Small intestine (tissue), 7 donors: ENCODE results near the gene CHST9. TPM values are rescaled to one million over a fixed set of nuclear protein-coding genes. Genes with fewer than 3 reads are reported as not detected.

Experiments
- DNase-seq, 2 donors: peaks; one replicate each; pipeline versions ENCODE4 v3.0.0 to v3.0.0-alpha.2; 2013
- FAIRE-seq: peaks from 2 replicates; lab custom pipeline; 2012; peaks lifted over from hg19 to GRCh38; lab: Jason Lieb, UNC
- H3K27ac ChIP-seq, 3 donors: one replicate each; pipeline ENCODE4 v1.5.1; 2013; ENCODE audit warnings: low read length in 2 of 3, mild to moderate bottlenecking in 2 of 3, control low read depth in 1 of 3, inconsistent platforms in 1 of 3, low read depth in 1 of 3, moderate library complexity in 1 of 3
- H3K27me3 ChIP-seq, 3 donors: one replicate each; pipeline ENCODE4 v1.6.1; 2013; ENCODE audit warnings: low read length in 3 of 3, inconsistent platforms in 1 of 3; ENCODE audit not compliant: control insufficient read depth in 3 of 3, insufficient read depth in 3 of 3
- H3K36me3 ChIP-seq, 3 donors: one replicate each; pipeline ENCODE4 v1.6.1; 2013; ENCODE audit warnings: low read length in 3 of 3, inconsistent platforms in 1 of 3, low read depth in 1 of 3, mild to moderate bottlenecking in 1 of 3, moderate library complexity in 1 of 3; ENCODE audit not compliant: control insufficient read depth in 3 of 3, insufficient read depth in 2 of 3
- H3K4me1 ChIP-seq, 3 donors: one replicate each; pipeline ENCODE4 v1.6.1; 2013; ENCODE audit warnings: low read length in 2 of 3, inconsistent platforms in 1 of 3, low read depth in 1 of 3, mild to moderate bottlenecking in 1 of 3, moderate library complexity in 1 of 3; ENCODE audit not compliant: control insufficient read depth in 3 of 3, insufficient read depth in 2 of 3
- H3K4me3 ChIP-seq, 3 donors: one replicate each; pipeline ENCODE4 v1.5.1; 2013; ENCODE audit warnings: low read length in 3 of 3, control low read depth in 1 of 3, inconsistent platforms in 1 of 3, low read depth in 1 of 3, mild to moderate bottlenecking in 1 of 3, moderate library complexity in 1 of 3
- H3K9me3 ChIP-seq, 2 donors: one replicate each; pipeline ENCODE4 v1.6.1; 2013; ENCODE audit warnings: low read depth in 1 of 2, low read length in 1 of 2; ENCODE audit not compliant: control insufficient read depth in 2 of 2, insufficient read depth in 1 of 2
- WGBS, 3 donors: extraction: QIAGEN DNeasy Blood & Tissue Kit; methylation state at CpG; one replicate each; pipeline ENCODE4 v1.1.7; 2013; 5-methylcytosine and 5-hydroxymethylcytosine counted together
- polyA plus RNA-seq, 4 donors: library from polyadenylated mRNA; stranded (reverse) in 3 of 4; unstranded in 1 of 4; fragments of 200-250 nt in 3 of 4; fragments of 120-200 nt in 1 of 4; gene quantifications; one replicate each; pipeline versions ENCODE4 v1.2.1 to v1.2.3, GENCODE V29; 2013
- donor health status: healthy with polysubstance abuse.
- donor health status: control.
- donor health status: control.
- donor health status: Bipolar disorder and iron deficiency.
- donor health status: healthy.

Gene CHST9
- polyA plus RNA-seq, 4 donors = 0.07 to 13.0 (median 0.27) TPM; not detected in 1

DNA sequence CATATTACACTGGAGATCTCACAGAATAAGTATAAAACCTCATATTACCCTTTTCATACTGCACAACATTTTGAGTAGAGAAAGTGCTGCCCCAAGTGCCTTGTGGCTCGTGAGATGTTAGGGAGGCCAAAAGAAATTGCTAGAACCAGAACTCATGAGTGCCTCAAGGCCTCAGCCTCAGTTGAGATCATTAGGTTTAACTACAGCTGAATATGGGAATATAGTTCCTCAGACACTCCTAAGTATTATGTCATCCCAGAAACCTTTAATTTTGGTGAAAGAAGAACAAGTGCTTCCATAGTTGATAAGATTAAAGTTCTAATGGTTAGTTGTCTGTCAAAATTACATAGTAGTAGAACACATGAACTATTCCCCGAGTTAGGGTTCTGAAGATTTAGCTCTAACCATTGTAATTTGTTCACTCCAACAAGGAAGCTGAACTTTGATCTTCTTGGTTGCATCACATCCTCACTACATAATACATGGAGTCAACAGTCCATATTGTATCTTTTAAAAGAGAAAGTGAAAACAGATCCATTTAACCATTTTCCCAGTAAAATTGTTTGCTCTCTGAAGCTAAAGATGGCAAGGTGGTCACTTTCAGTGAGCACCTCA, 310.0 kb downstream of the CHST9 start:
- DNase-seq = peak; percentile 88 to 91
- FAIRE-seq = no peak
- Histone ChIP-seq H3K4me1 (peaks cover 0 to 4% (median 2%) of the 10 kb centered on the region in 3 donors), H3K9me3 (no peaks in the 10 kb centered on the region), H3K4me3 (no peak overlapping the region), H3K36me3 (no peaks in the 10 kb centered on the region), H3K27me3 (no peaks in the 10 kb centered on the region), H3K27ac (peak overlapping the region; percentile 14 to 69 (median 32))
- 50 to 75% (median 55%) methylated on average over 2 of the region's 2 CpGs for WGBS, 3 donors

DNA sequence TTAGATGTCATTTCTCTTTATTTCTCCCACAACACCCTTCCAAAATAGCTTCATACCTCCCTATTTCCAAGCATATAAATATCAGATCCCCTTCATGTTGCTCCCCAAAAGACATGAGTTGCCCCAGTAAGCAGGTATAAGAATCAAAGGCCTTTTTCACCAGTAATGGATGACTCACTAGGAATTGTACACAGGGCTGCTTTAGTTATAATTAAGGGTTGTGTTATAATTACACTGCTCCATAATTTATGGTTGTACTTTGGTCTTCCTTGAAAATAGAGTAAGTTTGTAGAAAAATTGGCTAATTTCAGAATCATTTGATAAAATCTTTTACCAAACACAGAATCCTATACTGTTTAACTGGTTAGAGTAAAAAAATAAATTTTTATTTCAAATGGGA, 310.8 kb downstream of the CHST9 start:
- Histone ChIP-seq H3K27me3 (no peaks in the 10 kb centered on the region), H3K27ac (no peak overlapping the region), H3K4me3 (no peak overlapping the region), H3K4me1 (peaks cover 0 to 4% (median 2%) of the 10 kb centered on the region in 3 donors), H3K9me3 (no peaks in the 10 kb centered on the region), H3K36me3 (no peaks in the 10 kb centered on the region)
- peak; percentile 73 for FAIRE-seq
- DNase-seq = peak; percentile 13 to 52

DNA sequence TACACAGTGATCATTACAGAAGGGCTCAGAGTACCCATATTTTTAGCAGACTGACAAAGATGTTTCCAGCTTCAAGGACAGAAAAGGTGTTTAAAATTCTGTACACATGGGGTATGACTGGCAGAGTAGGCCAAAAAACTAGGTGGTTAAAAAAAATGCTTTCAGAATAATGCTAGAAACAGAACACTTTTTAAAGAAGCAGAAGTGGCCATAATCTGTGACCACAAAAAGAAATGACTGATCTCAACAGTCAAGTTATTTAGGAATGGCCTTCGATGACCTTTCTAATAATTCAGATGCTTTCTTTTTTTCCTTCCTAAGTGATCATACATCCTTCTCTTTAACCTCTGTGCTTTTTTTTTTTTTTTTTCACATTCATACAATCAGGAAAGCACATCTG, 315.5 kb downstream of the CHST9 start:
- H3K4me1 ChIP-seq = no peaks in the 10 kb centered on the region
- 67 to 90% (median 85%) methylated on average over 1 of the region's 1 CpG for WGBS, 3 donors

DNA sequence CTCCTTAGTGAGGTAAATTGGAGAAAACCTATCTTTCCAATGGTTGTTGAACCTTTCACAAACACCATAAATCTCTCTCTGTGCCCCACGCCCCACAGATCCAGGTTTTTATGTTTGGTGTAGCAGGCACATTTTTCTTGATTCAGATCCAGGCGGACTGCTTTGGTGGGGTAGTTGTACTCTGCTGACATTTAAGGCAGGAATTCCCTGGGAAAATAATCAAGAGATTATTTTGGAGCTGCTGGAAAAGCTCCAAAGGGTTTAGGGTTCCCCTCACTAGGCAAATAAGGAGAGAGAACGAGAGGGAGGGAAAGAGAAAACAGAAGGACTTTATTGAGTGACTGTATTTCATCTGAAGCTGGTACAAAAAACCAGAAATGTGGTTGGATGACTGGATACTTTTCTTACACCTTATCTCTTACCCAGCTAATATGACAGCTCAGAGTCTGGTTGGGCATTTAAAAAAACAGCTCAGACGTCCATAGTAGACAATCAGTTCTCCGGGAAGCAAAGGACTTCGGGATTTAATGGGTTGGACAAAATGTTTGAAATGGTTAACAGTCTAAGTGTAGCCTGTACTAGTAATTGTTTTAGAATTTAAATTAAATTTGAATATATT, 316.0 kb downstream of the CHST9 start:
- DNase-seq (no peak), FAIRE-seq (no peak)
- 40 to 56% (median 53%) methylated on average over 6 of the region's 6 CpGs for WGBS, 3 donors
- Histone ChIP-seq H3K36me3 (no peaks in the 10 kb centered on the region), H3K4me1 (no peaks in the 10 kb centered on the region), H3K9me3 (no peaks in the 10 kb centered on the region), H3K4me3 (no peak overlapping the region), H3K27ac (no peak overlapping the region), H3K27me3 (peaks cover 0 to 14% (median 9%) of the 10 kb centered on the region in 3 donors)

More for the DNA sequence above, 315.5 kb downstream of the CHST9 start:
- Histone ChIP-seq H3K27me3 (peaks cover 0 to 8% (median 5%) of the 10 kb centered on the region in 3 donors), H3K36me3 (no peaks in the 10 kb centered on the region), H3K9me3 (no peaks in the 10 kb centered on the region), H3K27ac (no peak overlapping the region), H3K4me3 (no peak overlapping the region)
- DNase-seq (no peak), FAIRE-seq (no peak)

DNA sequence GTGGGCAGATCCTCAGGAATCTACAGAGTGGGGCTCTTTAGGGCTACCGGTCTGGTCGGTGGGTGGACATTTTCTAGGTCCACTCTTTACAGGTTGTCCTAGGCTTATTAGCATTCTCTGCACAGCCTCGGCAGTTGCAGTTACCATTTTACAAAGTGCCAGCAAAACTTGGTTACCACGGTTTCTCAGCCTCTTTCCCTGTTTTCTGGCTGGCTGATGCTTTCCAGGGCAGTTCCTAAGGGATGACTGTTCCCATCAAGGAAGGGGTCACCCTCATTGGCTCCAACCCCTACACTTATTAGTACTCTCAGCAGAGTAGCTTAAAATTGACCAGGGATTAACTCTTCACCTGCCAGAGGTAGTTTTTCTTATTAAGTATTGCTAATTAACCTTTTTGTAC, 317.6 kb downstream of the CHST9 start:
- FAIRE-seq (no peak), DNase-seq (no peak)
- H3K4me3 ChIP-seq = no peak overlapping the region
- H3K27ac ChIP-seq = no peak overlapping the region
- WGBS, 3 donors = 74 to 81% (median 75%) methylated on average over 4 of the region's 4 CpGs
- no peaks in the 10 kb centered on the region for H3K36me3 ChIP-seq
- H3K9me3 ChIP-seq = no peaks in the 10 kb centered on the region
- peaks cover 0 to 26% (median 11%) of the 10 kb centered on the region in 3 donors for H3K27me3 ChIP-seq
- peaks cover 0 to 8% (median 0%) of the 10 kb centered on the region in 3 donors for H3K4me1 ChIP-seq

DNA sequence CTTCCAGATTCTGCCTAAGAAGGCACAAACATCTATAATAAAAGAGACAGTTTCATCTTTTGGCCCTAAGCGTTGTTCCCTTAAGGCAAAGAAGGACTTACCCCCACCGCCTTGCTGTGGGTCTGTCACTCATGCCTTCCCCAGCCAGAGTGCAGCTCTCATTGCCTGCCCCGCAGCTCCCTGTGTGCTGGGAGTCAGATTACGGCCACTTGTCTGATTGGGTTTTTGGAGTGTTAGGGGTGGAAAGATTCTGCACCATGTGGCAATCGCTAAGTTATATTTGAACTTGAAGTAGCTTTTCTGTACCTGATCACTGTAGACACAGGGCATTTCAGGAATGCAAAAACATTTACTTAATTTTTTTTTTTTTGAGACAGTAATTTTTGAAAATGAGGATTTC, 319.6 kb downstream of the CHST9 start, which contains the start of gene AQP4:
AQP4 (minus strand) TSS at position 151 of the 400 bp plus-strand sequence; CDS start at position 133, 18 bp downstream.
- WGBS, 3 donors = 64 to 70% (median 67%) methylated on average over 5 of the region's 5 CpGs
- DNase-seq (no peak), FAIRE-seq (no peak)
- Histone ChIP-seq H3K27ac (no peak within 1 kb of the TSS), H3K9me3 (no peaks in the 10 kb centered on the region), H3K4me1 (peaks cover 0 to 8% (median 0%) of the 10 kb centered on the region in 3 donors), H3K36me3 (no peaks in the 10 kb centered on the region), H3K4me3 (no peak within 1 kb of the TSS), H3K27me3 (peaks cover 0 to 27% (median 15%) of the 10 kb centered on the region in 3 donors)

DNA sequence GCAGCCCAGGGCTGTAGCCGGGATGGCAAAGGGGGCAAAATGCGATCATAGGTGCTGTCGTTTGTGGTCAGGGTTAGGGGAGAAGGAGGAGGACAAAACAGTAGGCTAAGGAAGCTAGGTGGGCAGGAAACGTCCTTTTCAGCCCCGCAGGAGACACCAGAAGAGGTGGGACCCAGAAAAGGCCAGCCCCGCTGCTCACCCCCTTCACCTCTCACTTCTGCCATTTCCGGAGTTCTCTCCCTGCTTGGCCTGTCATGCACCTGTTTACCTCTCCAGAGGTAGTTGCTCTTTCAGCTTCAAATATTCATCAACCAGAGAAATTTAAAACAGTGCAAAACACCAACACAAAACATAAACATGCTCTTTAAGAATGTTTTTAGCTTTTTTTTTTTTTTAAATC, 320.4 kb downstream of the CHST9 start:
- Histone ChIP-seq H3K36me3 (no peaks in the 10 kb centered on the region), H3K9me3 (no peaks in the 10 kb centered on the region), H3K4me3 (no peak overlapping the region), H3K27ac (no peak overlapping the region), H3K27me3 (peaks cover 0 to 28% (median 15%) of the 10 kb centered on the region in 3 donors), H3K4me1 (peaks cover 0 to 8% (median 0%) of the 10 kb centered on the region in 3 donors)
- FAIRE-seq (no peak), DNase-seq (no peak)
- 75 to 79% (median 78%) methylated on average over 7 of the region's 7 CpGs for WGBS, 3 donors

DNA sequence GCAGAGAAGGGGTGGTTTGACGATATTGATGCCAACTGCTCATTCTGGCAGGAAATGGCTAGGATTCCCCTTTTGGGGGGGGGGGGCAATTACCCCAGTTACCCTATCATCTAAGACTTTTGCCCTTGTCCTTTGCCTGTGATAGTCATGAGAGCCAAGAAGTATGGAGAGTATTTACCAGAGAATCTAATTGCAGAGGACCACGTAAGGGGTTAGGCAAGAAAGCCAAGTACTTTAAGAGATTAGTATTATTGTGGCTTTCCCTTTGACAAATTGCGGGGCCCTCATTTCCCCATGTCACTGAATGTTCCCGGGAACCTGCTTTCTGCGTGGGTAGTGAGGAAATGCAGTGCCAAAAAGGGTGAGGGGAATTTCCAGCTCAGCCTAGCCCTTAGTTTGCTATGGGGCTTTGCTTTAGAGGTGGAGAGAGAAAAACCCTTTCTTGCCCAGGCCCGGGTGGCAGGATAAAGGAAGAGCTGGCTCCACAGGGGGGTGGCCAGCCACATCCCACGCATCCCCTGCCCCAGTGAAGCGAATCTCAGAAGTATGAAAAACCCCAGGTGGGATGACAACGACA, 321.1 kb downstream of the CHST9 start:
- FAIRE-seq (no peak), DNase-seq (no peak)
- peaks cover 0 to 8% (median 0%) of the 10 kb centered on the region in 3 donors for H3K4me1 ChIP-seq
- 44 to 48% (median 44%) methylated on average over 9 of the region's 9 CpGs for WGBS, 3 donors
- no peaks in the 10 kb centered on the region for H3K36me3 ChIP-seq
- H3K4me3 ChIP-seq = no peak overlapping the region
- H3K9me3 ChIP-seq = no peaks in the 10 kb centered on the region
- no peak overlapping the region for H3K27ac ChIP-seq
- peaks cover 0 to 28% (median 15%) of the 10 kb centered on the region in 3 donors for H3K27me3 ChIP-seq
